Fibroblast of the aortic adventitia (primary cell): ENCODE data around the gene GPRC5B. TPM values are rescaled to one million over a fixed set of nuclear protein-coding genes. Genes with fewer than 3 reads are reported as not detected.
A peak's percentile ranks its signal among the peaks of the same experiment; 100 is the strongest.

Experiments
- DNase-seq: peaks from one replicate; pipeline ENCODE4 v3.0.0-alpha.2; 2010; ENCODE audit warnings: low read depth
- H3K4me3 ChIP-seq: 2 replicates; pipeline ENCODE4 v1.5.1; 2011; ENCODE audit warnings: low read depth, mild to moderate bottlenecking, control low read depth, low read length, moderate library complexity
- CTCF ChIP-seq: IDR thresholded peaks from 2 replicates; pipeline ENCODE4 v1.5.1; 2011; ENCODE audit warnings: mild to moderate bottlenecking, low read length, control low read depth, inconsistent platforms; ENCODE audit not compliant: insufficient read depth
- total RNA-seq: library from RNA; depleted of rRNA; stranded (reverse); fragments of >200 nt; gene quantifications from 2 replicates; pipeline ENCODE4 v1.2.3, GENCODE V29; 2012; ENCODE audit warnings: low replicate concordance

Gene GPRC5B
- total RNA-seq, 1 donor, result 20.2 TPM

DNA sequence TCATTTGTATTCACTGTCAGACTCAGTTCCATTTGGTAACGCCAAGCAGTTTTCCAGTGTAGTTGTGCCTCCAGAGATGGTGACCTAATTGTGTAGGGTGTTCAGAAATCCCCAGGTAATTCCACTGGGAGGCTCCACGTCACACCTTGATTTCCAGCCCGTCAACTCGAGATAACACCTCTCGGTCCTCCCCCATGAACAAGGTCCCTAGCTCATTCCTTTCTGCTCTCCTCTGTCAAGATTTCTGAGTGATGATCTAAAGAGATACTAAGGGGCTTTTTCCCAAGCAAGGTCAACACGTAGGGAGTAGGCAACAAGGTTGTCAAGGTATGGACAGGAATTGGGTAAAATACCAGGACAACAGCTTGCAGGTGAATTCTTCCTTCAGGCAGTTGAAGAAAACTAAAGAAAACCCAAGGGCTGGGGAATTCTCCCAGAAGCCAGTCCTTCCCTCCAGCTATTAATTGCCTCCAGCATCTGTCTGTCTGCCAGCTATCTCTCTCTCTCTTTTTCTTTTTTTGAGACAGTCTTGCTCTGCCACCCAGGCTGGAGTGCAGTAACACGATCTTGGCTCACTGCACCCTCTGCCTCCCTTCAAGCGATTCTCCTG lies 31.4 kb downstream of the GPRC5B start:
- TF ChIP-seq CTCF, result no peak
- DNase-seq, result no peak
- no peak overlapping the region for H3K4me3 ChIP-seq

GRCh38 chr16:19851476-19851875 lies 33.2 kb downstream of the GPRC5B start:
- TF ChIP-seq CTCF, result no peak
- DNase-seq, result no peak
- no peak overlapping the region for H3K4me3 ChIP-seq

- no peak for DNase-seq
- no peak for TF ChIP-seq CTCF
- no peak overlapping the region for H3K4me3 ChIP-seq
These were observed 34.4 kb downstream of the GPRC5B start for GRCh38 chr16:19850131-19850817.

DNA sequence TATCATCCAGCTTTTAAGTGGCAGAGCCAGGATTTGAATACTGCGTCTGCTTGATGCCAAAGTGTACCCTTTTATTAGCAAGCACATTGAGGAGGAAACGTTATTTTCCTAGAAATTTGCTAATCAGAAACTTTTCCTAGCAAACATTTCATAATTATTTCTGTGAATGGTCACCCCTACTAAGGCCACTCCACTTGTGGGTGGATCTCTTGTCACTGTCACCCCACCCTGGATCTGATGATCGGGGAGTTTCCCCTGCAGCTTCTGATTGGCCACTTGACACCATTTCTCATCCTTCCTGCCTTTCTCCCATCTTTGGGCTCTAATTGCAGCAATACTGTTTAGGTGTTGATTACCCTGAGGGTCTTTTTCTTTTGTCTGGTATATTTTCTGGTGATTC lies 35.9 kb downstream of the GPRC5B start:
- DNase-seq, result no peak
- no peak for TF ChIP-seq CTCF
- H3K4me3 ChIP-seq, result no peak overlapping the region

GRCh38 chr16:19846436-19846835 lies 38.2 kb downstream of the GPRC5B start:
- DNase-seq, result no peak
- no peak overlapping the region for H3K4me3 ChIP-seq
- TF ChIP-seq CTCF, result no peak

DNA sequence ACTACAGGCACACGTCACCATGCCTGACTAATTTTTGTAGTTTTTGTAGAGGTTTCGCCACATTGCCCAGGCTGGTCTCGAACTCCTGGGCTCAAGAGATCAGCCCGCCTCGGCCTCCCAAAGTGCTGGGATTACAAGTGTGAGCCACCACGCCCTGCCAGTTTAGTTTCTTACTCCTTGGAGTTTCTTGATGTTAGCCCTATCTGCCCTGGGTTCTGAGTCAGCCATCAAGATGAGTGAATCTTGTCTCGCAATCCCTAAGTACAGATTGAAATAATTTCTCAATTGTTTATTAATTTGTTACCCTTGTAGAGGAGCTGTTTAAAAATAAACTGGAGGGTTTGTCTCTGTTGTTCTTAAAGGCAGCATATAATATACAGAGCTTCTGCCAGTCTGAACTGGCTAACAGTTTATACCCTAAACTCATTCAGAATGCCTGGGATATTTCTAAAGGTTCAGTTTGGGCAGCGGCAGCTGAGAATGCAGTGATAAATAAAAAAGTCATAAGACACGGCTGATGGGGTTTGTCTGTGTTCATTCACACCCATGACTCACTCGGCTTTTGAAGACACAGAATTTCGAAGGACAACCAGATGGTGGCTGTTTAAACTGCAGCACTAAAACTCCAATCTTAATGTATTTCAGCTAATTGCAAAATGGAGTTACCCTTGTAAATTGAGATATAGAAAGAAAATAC lies 39.6 kb downstream of the GPRC5B start:
- no peak for TF ChIP-seq CTCF
- DNase-seq, result peak; percentile 72
- no peak overlapping the region for H3K4me3 ChIP-seq
